SIG-M5 (cell line): ENCODE data around the gene TUBGCP3.
"Not testable (repeated sequence)": the region's sequence is repeated elsewhere in the genome, so short reads cannot be mapped to it uniquely, and the experiment has no call there.

Source experiments
- DNase-seq: peaks from one replicate; lab custom pipeline; 2025; lab: John Stamatoyannopoulos, UW

Gene TUBGCP3, protein sequence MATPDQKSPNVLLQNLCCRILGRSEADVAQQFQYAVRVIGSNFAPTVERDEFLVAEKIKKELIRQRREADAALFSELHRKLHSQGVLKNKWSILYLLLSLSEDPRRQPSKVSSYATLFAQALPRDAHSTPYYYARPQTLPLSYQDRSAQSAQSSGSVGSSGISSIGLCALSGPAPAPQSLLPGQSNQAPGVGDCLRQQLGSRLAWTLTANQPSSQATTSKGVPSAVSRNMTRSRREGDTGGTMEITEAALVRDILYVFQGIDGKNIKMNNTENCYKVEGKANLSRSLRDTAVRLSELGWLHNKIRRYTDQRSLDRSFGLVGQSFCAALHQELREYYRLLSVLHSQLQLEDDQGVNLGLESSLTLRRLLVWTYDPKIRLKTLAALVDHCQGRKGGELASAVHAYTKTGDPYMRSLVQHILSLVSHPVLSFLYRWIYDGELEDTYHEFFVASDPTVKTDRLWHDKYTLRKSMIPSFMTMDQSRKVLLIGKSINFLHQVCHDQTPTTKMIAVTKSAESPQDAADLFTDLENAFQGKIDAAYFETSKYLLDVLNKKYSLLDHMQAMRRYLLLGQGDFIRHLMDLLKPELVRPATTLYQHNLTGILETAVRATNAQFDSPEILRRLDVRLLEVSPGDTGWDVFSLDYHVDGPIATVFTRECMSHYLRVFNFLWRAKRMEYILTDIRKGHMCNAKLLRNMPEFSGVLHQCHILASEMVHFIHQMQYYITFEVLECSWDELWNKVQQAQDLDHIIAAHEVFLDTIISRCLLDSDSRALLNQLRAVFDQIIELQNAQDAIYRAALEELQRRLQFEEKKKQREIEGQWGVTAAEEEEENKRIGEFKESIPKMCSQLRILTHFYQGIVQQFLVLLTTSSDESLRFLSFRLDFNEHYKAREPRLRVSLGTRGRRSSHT

DNA sequence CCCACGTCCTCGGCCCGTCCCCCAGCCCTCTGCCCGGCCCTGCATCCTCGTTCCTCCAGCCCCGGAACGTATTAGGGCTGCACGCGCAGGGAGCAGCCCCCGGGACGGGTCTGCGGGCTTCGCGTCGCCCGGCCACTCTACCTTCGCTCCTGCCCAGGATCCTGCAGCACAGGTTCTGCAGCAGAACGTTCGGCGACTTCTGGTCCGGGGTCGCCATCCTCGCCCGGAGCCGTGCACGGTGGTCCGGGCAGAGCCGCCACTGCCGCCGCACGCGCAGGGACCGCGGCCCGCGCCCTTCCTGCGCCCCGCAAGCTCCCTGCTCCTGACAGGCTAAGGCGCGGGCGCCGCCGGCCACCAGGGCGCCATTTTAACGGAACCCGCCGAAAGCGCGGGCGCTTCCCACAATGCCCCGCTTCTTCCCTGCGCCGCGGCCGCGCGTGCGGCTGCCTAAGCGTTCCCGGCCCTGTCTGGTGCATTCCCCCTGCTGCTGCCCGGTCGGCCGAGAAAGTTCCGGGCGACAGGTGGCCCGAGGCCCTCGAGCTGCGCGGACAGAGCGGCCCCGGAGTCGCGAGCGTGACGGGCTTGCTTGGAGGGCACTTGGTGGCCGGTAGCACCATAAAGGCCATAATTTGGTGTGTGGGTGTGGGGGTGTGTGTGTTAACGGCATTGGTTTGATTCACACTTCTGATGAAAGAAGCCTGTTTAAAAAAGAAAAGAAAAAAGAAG lies at the start of gene TUBGCP3:
Gene TUBGCP3, minus strand, starts transcription at position 390 of the 726 bp plus-strand sequence. Its CDS starts 173 bp downstream, at position 217.
- DNase-seq, result peak; percentile 13

DNA sequence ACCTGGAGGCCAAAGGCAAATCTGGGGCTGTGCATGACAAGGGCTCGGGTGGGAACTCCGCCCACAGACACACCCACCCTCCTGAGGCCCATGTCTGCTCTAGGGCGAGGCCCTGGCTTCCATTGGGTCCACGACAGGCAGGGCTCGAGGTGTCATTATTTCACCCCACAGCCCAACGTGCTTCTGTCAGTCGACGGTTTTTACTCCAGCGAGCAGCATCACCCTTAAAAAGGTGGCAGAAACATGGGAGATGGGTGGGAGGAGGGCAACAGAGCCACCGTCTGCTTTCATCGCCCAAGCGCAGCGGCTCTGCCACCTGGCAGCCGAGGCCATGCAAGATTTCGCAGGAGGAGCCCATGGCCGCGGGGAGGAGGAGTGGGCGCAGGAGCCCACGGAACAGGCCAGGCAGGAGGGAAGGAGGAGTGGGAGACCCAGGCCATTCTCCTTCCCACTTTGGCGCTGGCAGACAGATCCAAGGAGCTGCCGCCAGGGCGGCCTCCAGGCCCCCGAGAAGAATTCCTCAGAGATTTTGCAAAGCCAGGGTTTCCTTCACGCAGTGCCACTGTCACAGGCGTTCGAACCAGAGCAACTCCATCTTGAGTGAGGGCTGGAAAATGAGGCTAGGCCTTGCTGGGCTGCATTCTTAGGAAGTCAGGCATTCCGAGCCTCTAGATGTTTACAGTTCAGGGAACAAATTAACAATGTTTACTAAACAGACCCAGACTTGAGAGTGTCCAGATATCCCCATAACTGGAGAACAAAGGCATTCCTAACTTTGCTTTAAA lies 49.3 kb upstream of the TUBGCP3 start:
- no peak for DNase-seq

DNA sequence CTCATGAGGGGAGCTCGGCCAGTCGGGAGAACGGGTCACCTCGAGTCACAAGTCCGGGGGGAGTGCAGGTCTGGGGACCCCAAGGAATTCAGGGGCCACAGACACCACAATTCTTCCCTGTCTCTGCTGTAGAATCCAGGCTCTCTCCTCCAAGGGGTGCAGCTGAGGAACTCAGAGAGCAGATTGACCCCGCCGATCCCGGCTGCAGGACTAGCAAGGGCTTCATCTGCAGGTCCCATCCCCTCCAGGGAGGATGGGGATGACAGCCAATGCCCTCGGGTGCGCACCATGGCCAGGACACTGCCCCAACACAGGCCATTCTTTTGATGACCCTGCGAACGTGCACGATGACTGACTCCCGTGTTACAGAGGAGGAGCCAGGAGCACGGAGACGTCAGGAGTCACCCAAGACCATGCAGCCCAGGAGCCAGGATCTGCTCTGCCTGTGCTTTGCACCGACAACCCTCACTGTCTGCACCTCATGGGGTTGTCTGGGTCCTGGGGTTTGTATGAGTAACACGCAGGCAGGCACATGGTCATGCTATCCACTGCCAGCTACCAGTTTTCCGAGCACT lies 48.5 kb upstream of the TUBGCP3 start:
- no peak for DNase-seq

DNA sequence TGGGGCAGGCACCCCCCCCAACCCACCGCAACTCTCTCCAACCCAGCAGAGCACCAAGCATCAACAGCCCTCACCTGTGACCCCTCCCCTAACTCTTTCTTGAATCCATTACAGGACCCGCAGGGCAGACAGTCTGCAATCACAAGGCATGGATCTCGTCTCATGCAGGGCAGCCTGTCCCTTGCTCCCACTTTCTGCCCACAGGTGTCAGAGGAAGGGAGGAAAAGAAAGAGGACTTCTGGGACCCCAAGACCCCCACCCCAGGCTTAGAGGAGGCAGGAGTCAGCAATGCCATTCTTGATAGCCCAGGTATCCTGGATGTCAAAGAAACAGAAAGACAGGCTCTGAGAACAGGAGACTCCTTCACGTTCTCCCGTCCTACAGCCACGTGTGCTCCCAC lies 47.4 kb upstream of the TUBGCP3 start:
- DNase-seq, result no peak

DNA sequence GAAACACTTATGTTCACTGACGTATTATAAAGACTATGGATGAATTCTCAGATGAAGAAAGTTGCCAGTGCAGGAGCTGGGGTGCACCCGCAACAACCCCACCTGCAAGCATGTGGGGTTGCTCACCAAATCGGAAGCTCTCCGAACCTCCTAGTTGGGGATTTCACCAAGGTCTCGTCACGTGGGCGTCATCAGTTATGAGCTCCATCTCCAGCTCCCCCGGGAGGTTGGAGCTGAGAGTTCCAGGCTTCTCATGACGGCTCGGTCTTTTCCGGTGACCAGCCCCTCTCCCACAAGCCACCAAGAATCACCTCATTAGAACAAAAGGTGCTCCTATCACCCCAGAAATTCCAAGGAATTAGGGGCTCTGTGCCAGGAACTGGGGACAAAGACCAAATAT lies 46.1 kb upstream of the TUBGCP3 start:
- DNase-seq, result no peak

DNA sequence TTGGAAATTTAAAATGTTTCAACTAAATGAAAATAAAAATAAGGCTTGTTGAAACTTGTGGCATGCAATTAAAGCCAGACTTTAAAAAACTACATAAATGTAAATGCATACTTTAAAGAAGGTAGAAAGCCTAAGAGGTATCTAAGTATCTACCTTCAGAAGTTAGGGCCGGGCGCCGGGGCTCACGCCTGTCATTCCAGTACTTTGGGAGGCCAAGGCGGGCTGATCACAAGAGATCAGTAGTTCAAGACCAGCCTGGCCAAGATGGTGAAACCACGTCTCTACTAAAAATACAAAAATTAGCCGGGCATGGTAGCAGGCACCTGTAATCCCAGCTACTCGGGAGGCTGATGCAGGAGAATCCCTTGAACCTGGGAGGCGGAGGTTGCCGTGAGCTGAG lies 42.3 kb upstream of the TUBGCP3 start:
- DNase-seq, result not testable (repeated sequence)

DNA sequence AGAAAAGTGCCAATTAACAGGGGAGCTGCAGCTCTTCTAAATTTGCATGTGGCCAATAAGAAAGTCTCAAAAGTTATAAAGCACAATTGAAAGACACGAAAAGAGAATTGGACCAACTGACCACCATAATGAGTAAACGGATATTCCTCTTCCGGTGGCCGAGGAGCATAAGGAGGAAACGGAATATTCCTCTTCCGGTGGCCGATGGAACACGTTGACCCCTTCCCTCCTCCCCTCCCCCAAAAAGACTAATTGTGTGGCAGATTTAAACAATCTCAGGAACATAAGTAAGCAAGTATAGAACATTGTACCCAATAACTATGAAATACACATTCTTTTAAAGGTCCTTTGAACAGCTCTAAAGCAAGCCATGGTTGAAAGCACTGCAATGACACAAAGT lies 41.2 kb upstream of the TUBGCP3 start:
- no peak for DNase-seq

DNA sequence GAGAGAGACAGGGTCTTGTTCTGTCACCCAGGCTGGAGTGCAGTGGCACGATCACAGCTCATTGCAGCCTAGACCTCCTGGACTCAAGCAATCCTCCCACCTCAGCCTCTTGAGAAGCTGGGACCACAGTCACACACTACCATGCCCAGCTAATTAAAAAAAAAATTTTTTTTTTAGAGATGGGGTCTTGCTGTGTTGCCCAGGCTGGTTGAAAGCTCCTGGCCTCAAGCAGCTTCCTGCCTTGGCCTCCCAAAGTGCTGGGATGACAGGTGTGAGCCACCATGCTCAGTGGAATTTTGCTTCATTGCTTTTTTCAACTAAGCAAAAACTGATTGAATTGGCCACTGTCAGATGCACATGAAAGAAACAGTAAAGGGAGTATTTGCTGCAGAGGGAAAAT lies 39.7 kb upstream of the TUBGCP3 start:
- DNase-seq, result not testable (repeated sequence)

DNA sequence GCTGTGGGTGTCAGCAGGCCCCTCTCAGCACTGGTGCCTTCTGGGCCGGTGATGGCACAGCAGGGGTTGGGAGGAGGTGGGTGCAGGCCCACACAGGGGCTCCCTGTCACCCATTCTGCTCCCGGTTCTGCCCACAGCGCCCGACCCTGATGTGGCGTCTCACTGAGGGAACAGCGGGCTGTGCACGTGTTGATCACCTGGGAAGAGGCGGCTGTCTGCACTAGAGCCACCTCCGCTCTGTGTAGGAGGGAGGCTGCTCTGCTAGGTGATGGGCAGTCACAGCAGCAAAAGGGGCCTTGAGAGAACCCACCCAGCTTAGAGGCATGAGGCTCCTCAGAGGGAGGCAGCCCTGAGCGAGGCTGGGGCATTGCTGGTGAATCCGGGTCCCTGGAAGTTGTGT lies 39.2 kb upstream of the TUBGCP3 start:
- DNase-seq, result no peak

DNA sequence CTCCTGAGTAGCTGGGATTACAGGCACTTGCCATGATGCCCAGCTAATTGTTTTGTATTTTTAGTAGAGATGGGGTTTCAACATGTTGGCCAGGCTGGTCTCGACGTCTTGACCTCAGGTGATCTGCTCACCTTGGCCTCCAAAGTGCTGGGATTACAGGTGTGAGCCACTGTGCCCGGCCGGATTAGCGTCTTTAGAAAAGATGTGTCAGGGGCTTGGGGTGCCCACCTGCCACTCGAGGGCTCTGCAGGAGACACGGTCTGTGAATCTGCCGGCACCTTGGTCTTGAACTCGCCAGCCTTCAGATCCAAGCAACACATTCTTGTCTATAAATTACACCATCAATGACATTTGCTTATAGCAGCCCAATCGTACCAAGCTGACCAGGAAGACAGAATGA lies 38.8 kb upstream of the TUBGCP3 start:
- DNase-seq, result no peak

DNA sequence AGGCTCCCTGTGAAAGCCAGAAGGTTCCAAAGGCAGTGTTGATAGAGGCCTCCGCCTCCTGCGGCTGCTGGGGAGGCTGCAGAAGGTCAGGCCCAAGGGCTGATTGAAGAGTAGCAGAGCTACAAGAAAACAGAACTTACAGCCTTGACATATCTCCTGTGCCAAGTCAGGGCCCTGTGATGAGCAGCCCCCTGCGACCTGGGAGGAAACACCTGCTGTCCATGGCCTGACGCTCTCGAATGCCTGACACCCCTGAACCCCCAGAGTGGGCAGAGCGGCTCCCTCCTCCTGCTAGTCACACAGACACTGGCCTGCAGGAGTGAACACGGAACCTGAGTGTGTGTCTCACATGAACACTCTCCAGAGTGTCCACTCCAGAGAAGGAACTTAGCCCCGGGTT lies 38.2 kb upstream of the TUBGCP3 start:
- DNase-seq, result no peak

DNA sequence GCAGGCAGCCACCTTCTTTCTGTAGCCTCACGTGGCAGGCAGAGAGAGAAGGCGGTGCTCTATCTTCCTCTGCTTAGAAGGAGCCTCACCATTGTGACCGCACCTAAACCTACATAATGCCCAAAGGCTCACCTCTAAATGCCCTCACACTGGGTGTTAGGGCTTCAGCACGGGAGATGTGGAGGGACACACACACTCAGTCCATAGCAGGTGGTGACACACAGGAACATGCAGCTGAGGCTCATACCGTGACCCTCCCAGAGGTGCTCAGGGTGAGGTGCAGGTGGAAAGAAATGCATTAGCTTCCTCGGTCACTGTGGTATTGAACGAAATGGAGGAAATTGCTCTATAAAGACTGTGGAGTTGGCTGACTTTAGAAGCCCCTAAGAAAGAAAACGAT lies 37.7 kb upstream of the TUBGCP3 start:
- DNase-seq, result no peak

DNA sequence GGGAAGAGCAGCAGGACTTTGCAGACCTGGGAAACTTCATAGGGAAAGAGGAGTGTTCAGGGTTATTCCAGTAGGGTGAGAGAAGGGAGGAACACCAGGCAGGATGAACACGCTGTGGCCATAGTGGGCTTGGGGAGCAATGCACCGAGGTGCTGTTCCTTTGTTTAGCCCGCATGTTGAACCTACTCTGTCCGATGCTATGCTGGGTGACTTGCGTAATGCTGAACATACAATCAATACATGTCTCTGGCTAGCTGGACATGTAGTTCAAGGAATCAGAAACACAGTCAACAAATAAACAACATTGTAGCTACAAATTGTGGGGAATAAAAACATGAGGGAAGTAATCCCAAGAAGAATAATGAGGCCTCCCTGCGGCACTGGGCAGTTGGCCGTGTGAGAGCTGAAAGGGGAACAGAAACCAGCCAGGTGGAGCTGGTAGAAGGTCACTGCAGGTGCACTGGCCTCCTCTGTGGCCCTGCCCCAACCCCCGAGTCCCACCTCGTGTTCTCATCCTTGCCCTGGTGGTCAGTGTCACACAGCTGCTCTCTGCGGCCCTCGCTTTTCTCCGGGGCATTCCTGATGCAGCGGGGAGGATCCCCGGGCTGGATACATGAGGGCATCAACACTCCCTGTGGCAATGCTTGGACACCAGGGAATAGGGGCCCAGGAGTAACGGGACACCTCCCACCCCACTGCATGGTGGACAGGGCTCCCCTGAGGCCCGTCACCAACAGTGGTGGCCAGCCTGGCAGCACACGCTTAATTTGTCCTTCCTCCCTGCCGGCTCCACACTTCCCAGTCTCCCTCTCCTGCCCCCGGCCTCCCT lies 36.9 kb upstream of the TUBGCP3 start:
- no peak for DNase-seq

DNA sequence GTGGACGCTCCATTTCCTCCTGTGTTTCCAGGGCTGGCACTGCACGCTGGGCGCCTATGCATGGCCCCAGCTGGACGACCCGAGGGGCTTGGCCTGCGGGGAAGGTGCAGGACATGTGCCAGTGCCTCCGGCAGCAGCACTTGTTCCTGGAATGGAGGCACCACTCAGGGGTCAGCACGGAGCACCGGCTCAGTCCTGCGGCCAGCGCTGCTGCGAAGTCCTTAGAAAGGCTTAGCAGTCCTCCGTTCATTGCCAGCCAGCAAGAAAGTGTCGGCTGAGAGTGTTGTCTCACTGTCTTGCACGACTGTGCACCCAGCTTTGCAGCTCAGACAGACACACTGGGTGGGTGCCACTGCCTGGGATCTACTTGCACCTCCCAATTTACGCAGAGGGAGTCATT lies 36.1 kb upstream of the TUBGCP3 start:
- DNase-seq, result no peak

DNA sequence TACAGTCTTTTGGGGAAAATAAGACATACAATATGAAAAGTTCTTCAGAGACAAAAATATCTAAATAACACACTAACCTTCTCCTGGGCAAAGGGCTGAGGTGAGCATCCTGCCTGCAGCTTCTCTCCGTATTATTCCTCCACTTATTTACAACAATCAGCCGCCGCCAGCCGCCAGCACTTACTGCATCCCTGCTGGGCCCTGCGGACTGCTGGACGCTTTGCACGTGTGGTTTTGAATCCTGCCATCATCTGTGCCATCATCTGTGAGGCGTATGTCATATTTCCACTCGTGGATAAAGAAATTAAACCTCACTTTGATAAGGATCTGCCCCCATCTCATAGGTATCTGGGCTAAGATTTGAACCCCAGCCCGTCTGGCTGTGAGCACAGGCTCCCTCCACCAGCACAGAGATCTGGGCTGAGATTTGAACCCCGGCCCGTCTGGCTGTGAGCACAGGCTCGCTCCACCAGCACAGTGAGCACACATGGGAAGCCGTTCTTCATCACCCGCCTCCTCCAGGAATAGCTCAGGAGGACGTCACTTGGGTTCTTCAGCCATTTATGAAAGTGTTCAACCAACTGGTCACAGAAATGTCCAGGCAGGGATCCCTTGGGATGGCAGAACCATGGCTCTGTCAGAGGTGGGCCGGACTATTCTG lies 35.2 kb upstream of the TUBGCP3 start:
- DNase-seq, result no peak

DNA sequence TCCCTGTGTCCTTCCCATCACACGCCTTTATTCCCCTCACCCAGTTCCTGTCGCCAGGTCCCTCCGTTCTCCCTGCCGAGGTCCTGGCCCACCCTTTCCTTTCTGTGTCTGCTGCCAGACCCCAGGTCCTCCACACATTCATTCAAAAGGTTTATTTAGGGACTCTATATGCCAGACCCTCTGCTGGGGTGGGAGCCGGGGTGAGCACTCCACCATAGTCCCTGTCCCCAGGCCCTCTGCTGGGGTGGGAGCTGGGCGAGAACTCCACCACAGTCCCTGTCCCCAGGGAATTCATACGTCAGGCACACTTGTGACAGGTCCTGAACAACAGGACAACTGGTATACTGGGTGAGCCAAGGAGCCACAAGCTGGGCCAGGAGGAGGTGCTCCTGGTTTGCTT lies 34.4 kb upstream of the TUBGCP3 start:
- no peak for DNase-seq

DNA sequence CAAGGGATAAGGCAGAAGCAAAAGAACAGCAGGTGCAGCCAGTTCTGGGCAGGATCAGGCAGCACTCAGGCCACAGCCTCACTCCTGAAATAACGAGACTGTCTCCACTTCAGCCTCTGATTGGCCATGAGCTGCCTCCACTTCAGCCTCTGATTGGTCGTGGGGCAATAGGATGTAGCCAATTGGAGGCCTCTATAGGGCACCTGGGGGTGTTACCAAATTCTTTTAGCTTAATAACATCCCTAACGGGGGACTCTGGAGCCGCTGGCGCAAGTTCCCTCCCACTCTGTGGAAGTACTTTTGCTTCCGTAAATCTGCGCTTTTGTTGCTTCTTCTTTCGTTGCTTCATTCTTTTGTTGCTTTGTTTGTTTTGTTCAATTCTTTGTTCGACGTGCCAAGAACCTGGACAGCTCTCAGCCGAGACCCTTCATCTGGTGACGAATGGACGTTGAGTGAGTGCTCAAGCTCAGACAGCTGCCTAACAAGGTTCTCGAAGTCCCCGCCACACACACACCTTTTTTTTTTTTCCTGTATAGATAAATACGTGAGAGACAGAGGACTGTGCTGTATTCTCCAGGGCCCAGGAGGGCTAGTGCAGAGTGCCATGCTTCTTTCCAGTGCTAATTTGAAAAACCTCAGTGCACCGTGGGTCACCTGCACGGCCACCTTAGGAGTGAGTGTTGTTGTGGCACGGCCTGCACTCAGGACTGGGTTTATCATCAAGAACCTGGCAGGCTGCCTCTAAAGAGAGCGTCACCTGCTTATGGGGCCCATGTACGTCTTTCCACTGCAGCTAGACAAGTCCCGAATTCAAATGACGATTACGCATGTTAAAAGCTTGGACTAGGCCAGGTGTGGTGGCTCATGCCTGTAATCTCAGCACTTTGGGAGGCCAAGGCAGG lies 32.0 kb upstream of the TUBGCP3 start:
- no peak for DNase-seq

DNA sequence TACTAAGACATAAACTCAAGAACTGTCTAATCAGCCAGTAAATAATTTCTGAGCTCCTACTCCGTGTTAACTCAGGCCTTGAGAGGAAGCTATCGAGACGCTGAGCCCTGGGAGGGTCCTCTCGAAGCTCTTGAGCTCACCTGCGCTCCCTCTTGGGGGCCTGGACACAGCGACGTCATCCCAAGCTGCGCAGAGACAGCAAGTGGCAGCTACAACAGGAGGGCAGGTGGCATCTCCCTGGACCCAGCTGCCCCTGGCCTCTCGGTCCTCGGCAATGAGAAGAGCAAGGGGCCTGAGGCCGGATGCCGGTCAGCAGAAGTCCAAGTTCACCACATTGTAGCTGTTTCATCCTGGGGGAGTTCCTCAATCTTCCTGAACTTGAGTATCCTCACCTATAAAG lies 30.5 kb upstream of the TUBGCP3 start:
- DNase-seq, result no peak
